Stimulated activated CD8-positive, alpha-beta memory T cell treated with anti-CD3 and anti-CD28 coated beads, Interleukin-4, amount 100 ng/mL, for 4 hours (primary cell): ENCODE results near the gene CCDC82.
"Not testable (repeated sequence)": the region's sequence is repeated elsewhere in the genome, so short reads cannot be mapped to it uniquely, and the experiment has no call there.

ENCODE experiments used
- DNase-seq, 2 donors: peaks; one replicate each; pipeline ENCODE4 v3.0.0-alpha.2; 2020; ENCODE audit warnings: low read depth in 2 of 2, low spot score in 1 of 2

The CCDC82 gene

DNA sequence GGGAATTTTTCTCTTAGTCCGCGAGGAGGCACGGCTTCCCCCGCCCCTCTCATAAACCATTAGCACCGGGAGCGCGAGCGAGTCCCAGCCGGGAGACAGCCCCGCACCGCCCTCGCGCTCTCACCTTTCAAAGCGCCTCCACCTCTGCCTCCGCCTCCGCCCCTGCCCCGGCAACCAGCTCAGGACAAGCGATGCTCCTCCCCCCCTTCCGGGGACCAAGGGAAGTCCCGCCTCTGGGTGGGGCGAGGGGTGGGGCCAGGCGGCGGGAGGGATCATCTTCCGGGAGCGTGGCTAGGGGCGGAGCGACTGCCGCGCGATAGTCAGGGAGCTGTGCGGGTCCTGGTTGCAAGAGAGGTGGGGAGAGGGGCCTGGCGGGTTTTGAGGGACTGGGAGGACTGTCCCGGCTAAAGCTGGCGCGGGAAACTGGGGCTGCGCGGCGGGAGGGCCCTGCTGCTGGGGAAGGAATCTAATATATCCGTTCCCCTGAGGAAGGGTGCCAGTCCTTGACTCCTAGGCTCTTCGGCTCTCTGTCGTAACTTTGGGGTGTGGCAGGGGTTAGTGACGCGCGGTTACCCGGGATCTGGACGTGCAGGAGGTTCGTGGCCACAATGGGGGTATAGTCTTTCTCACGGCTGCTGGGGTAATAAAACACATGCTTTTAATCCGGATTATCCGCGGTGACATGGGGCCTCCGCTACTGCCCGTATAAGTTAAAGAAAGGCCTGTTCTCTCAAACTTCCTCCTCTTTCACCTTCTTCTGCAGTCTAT is at the start of gene CCDC82, which contains the start of gene JRKL:
Gene CCDC82, minus strand, starts transcription at position 193 of the 768 bp plus-strand sequence. CDS start 5,165 bp downstream, outside the sequence.
Gene JRKL, plus strand, starts transcription at position 294 of the 768 bp plus-strand sequence. CDS start 637 bp downstream, outside the sequence.
- peak; percentile 96 to 98 for DNase-seq

DNA sequence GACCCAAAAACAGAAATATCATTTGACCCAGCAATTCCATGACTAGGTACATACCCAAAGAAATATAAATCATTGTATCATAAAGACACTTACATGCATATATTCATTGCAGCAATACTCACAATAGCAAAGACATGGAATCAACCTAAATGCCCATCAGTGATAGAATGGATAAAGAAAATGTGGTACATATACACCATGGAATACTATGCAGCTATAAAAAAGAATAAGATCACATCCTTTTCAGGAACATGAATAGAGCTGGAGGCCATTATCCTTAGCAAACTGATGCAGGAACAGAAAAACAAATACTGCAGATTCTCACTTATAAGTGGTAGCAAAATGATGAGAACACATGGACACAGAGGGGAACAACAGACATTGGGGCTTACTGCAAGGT is 42.9 kb upstream of the CCDC82 start:
- not testable (repeated sequence) for DNase-seq

GRCh38 chr11:96430668-96431067 is 41.0 kb upstream of the CCDC82 start:
- DNase-seq = no peak

- DNase-seq = no peak
Measured at GRCh38 chr11:96424693-96425092, 35.0 kb upstream of the CCDC82 start.

DNA sequence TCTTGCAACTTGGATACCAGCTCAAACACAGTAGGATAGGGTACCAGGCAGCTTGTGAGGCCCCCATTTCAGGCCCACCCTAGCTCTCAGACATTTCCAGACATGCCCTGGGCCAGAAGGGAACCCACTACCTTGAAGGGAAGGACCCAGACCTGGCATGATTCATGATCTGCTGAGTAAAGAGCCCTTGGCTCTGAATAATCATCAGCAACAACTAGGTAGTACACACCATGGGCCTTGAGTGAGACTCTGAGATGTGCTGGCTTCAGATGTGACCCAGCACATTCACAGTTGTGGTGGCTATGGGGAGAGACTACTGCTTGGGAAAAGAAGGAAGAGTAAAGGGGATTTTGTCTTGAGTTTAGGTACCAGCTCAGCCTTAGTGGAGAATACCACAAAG is 23.7 kb upstream of the CCDC82 start:
- no peak for DNase-seq

DNA sequence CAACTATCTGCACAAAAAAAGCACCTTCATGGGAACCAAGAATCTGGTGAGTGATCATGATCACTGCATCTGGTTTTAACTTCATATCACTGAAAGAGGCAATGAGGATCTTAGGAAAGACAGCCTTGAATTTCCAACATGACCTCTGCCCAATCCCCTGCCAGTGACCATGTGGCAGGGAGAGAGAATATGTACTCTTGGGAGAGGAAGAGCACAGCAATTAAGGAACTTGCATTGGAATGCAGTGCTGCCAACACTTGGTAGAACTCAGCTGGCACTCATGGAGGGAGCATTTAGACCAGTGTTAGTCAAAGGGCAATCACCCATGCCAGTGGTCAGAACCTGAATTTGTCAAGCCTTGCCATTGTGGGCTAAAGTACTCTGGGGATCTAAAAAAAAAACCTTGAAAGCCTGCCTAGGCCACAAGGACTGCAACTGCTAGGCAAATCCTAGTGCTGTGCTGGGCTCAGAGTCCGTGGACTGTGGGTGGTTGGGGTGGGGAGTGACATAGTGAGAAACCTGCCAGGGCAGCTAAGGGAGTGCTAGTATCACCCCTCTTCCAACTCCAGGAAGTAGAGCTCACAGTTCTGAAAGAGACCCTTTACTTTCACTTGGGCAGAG is 23.2 kb upstream of the CCDC82 start:
- no peak for DNase-seq

DNA sequence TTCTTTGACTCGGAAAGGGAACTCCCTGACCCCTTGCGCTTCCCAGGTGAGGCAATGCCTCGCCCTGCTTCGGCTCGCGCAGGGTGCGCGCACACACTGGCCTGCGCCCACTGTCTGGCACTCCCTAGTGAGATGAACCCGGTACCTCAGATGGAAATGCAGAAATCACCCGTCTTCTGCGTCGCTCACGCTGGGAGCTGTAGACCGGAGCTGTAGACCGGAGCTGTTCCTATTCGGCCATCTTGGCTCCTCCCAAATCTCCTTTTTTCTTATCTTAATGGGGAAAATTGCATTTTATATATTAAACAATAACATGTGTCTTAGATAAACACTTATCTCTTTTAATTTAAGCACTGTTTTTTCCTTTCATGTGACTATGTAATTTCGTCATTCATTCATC is 21.7 kb upstream of the CCDC82 start:
- DNase-seq = not testable (repeated sequence)

- DNase-seq = no peak
Measured at GRCh38 chr11:96400697-96401096, 11.0 kb upstream of the CCDC82 start.

- DNase-seq = no peak
Measured at GRCh38 chr11:96397863-96398262, 8.2 kb upstream of the CCDC82 start.

- no peak for DNase-seq
Measured at GRCh38 chr11:96396637-96397036, 6.9 kb upstream of the CCDC82 start.

DNA sequence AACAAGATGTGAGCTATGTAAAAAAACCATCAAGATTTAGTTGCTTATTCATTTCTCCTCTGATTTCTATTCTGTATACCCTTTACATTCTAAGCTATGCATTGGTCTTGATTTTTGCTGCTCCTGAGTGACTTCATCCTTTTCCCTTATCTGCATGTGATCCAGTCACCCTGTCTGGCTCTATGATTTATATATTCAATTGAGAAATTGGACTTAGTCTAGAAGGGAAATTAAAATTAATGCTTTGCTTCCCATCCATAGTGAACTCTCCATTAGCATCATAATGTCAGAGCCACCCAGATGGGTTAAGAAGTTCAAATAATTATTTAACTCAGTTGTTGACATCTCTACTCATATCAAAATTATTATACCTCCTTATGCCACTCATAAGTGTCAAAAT is 5.1 kb upstream of the CCDC82 start:
- no peak for DNase-seq

DNA sequence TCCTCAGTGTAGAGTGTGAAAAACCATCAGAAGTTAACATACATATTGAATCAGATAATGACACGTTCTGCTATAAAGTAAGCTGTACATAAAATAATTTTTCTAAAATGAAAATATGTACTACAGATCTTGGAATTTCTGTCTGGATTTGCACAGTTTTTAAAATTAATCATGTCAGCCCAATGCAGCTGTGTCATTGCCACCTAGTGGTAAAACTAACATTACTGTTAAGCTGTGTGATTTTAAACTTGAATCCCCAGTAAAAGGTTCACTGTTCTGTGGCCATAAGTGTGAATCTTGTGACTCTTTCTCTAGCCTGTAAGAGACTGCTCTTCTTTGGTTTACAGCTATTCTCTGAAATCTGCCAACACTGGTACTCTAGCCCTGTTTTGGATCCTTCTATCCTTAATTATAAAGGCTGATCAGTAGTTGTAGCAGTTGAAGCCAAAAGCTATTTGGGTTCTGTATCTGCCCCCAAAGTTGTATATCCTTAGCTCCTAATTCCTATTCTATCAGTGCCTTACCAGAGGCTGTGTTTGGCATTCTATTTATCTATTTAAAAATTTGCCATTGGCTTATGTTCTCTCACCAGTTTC is 4.1 kb upstream of the CCDC82 start:
- DNase-seq = no peak

GRCh38 chr11:96391698-96392307 is 2.1 kb upstream of the CCDC82 start:
- DNase-seq = no peak

GRCh38 chr11:96390488-96390792 is 728 bp upstream of the CCDC82 start:
- DNase-seq = no peak

DNA sequence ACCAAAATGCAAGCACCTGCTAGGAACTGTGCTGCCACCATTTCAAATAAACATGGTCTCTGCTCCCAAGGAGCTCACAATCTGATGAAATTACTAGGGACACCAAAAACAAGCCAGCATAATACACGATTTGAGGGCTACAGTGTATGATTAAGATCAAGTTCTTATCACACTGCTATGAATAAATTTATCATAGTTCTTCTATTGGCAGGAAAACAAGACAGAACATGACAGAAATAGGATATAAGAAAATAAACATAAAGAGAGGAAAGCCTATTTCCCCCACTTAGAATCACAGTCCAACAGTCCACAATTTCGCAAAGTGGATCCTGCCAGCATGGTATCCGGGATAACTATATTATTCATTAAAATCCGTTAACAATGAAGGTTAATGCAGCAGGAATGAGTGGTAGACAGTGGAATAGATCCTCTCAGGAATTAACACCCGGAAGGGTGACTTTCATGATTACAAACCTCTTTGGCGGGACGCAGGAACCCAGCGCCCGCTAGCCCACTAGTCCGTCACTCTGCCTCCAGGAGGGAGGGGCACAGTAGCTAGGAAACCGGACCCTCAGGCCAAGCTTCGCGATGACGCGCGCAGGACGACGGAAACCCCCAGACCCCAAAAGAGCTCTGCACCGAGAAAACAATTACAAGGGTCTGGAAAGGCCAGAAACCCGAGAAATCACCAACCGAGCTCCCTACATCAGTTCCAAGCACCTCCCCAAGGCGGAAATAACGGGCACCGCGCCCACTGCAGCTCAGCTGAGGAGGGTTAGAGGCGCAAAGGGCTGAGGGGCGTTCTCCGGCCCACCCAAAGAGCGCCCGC is 607 bp downstream of the CCDC82 start:
- DNase-seq = no peak

DNA sequence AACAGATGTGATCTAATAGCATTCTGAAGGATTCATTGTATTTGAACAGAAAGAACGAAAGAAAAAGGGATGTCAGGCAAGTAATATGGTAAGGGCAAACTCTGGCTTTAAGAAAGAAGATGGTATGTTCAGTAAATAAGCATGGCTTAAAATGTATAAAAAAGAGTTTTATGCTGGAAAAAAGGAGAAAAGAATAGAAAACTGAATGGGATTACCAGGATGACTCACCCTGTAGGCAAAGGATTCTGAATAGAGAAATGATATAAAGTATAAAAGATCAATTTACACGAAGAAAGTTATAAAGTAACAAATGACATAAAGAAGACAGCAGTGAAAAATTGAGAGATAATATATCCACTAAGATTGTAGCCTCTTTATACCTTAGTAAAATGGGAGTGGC is 4.5 kb downstream of the CCDC82 start:
- DNase-seq = no peak

- DNase-seq = no peak
Measured at GRCh38 chr11:96384156-96384555, 5.6 kb downstream of the CCDC82 start.

DNA sequence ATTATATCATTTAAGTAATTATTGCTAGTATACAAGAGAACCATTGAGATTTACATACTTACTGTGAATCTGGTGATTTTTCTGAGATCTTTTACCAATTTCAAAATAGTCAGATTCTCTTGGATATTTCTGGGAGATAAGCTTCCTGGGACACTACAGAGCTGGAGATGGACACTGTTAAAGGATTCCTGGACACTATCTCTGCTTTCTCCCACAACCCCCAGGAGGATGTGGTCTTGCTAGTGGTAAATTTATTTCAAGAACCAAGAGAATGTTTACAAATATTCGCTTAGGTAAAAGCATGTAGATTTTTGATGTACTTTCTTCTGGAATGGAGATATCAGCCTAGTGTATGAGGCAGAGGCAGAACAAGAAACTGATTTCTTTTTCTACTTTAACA is 12.9 kb downstream of the CCDC82 start:
- no peak for DNase-seq

DNA sequence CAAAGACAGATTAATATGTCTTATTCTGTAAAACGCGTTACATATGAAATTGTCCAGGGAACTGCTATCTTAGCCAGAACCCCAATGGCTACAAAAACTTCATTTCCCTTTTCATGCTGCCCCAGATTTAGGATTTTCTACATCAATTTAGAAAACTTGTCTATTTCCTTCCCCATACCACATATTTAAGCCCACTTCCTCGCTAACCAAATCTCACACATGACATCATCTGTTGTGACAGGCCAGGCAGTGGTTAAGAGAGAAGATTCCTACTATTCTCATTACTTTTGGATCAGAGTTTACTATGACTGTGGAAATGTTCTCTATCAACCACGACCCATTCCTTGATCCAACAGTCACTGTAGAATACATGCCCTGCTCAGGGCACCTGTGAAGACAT is 15.9 kb downstream of the CCDC82 start:
- DNase-seq = no peak

GRCh38 chr11:96367342-96367741 is 22.4 kb downstream of the CCDC82 start:
- no peak for DNase-seq

DNA sequence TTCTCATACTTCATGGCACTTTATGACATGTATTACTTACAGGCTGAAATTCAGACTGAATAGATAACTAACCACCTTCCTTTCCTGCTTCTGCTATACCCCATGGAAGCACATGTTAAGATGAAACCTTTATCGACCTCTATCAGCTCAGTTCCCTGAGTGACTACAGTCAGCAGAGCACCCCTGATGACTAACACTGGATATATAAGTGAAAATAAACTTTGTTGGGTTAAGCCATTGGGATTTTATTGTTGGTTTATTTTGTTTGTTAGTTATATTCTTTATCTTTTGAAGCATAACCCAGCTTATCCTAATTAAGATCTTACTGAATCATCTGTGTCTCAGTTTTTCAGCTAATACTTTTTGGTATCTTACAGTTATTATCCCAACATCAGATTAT is 23.7 kb downstream of the CCDC82 start:
- no peak for DNase-seq
